SK-N-MC (cell line): ENCODE measurements around the gene FFAR1.

Source experiments
- DNase-seq: peaks from one replicate; pipeline ENCODE4 v3.0.0-alpha.2; 2011; ENCODE audit warnings: low read depth, low spot score
- H3K27ac ChIP-seq: fragments of 200-600 bp; sonication (generic); 2 replicates; pipeline ENCODE4 v1.5.1; 2016; ENCODE audit warnings: mixed run types
- H3K36me3 ChIP-seq: fragments of 200-600 bp; sonication (generic); 2 replicates; pipeline ENCODE4 v1.6.1; 2017; ENCODE audit warnings: antibody characterized with exemption, low read length, mixed read lengths; ENCODE audit not compliant: insufficient read depth
- H3K4me3 ChIP-seq: fragments of 200-600 bp; sonication (generic); 2 replicates; pipeline ENCODE4 v1.5.1; 2016
- H3K9ac ChIP-seq: fragments of 200-600 bp; sonication (generic); 2 replicates; pipeline ENCODE4 v1.8.0; 2017; ENCODE audit warnings: mixed run types, mixed read lengths; ENCODE audit not compliant: insufficient read length
- H3K9me3 ChIP-seq: fragments of 200-600 bp; sonication (generic); 2 replicates; pipeline ENCODE4 v1.6.1; 2017; ENCODE audit warnings: low read depth, mild to moderate bottlenecking, antibody characterized with exemption, low read length, moderate library complexity, mixed read lengths
- EZH2 ChIP-seq: fragments of 200-600 bp; sonication (generic); IDR thresholded peaks from one replicate; pipeline ENCODE4 v1.6.1; 2017; ENCODE audit warnings: antibody characterized with exemption
- FOXP2 ChIP-seq: optimal IDR thresholded peaks from 2 replicates; pipeline ENCODE3; 2011; ENCODE audit warnings: mild to moderate bottlenecking, moderate library complexity; ENCODE audit not compliant: insufficient read depth; ENCODE audit errors: extremely low read length, control extremely low read depth
- POLR2AphosphoS5 ChIP-seq: IDR thresholded peaks from 2 replicates; pipeline ENCODE4 v1.6.1; 2012; ENCODE audit warnings: mild to moderate bottlenecking, low read depth, low read length, borderline replicate concordance

FFAR1 gene

DNA sequence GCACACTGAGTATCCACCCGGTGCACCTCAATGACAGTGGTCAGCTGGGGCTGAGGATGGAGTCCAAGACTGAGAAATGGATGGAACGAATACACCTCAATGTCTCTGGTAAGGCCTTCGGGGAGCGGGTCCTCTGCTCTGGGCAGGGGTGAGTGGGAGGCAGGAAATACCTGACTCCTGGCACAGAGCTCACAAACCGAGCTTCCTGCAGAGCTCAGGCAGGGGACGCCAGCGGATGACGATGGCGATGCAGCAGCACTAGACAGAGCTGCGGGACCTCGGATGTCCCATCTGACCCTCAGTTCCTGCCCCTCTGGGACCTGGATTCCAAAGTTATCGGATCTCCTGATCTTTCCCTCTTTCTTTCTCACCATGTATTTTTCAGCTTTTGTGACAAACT, 14.9 kb upstream of the FFAR1 start:
- Histone ChIP-seq H3K9ac (no peak overlapping the region), H3K9me3 (no peaks in the 10 kb centered on the region), H3K36me3 (no peaks in the 10 kb centered on the region), H3K4me3 (no peak overlapping the region), H3K27ac (no peak overlapping the region)
- TF ChIP-seq EZH2 (no peak), POLR2AphosphoS5 (no peak), FOXP2 (no peak)
- DNase-seq, result no peak

DNA sequence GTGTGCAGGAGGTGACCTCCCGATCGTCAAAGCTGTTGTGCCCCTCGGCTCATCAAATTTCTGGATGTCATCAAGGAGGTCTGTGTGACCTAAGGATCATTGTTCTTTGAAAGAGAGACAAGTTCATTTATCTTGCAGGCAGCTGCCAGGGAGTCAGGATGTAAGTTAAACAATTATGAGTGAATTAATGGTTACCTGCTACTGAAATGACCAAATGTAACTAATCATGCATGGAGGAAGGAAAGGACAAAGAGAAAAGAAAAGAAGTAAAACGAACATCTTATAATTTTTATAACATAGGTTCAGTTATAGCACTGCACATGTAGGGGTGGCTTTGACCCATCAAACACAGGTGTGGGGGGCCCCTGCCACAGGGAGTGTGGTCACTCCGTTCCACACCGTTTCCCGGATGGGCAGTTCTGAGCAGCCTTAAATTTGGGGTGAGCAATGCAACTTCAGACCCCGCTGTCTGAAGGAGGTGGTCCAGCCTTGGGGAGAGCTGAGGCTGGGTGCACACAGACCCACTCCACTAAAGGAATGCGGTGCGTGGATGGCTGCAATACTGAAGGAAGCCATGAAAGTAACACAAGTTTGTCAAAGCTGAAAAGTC, 13.5 kb upstream of the FFAR1 start:
- H3K4me3 ChIP-seq, result no peak overlapping the region
- DNase-seq, result no peak
- TF ChIP-seq EZH2, result no peak
- no peak for TF ChIP-seq FOXP2
- no peak for TF ChIP-seq POLR2AphosphoS5
- no peak overlapping the region for H3K27ac ChIP-seq
- H3K9ac ChIP-seq, result no peak overlapping the region
- no peaks in the 10 kb centered on the region for H3K36me3 ChIP-seq
- H3K9me3 ChIP-seq, result no peaks in the 10 kb centered on the region

- H3K27ac ChIP-seq, result no peak overlapping the region
- H3K9me3 ChIP-seq, result no peaks in the 10 kb centered on the region
- no peak overlapping the region for H3K9ac ChIP-seq
- DNase-seq, result no peak
- no peaks in the 10 kb centered on the region for H3K36me3 ChIP-seq
- no peak overlapping the region for H3K4me3 ChIP-seq
- TF ChIP-seq EZH2 (no peak), POLR2AphosphoS5 (no peak), FOXP2 (no peak)
Observed at GRCh38 chr19:35336166-35336955, 11.3 kb upstream of the FFAR1 start.

DNA sequence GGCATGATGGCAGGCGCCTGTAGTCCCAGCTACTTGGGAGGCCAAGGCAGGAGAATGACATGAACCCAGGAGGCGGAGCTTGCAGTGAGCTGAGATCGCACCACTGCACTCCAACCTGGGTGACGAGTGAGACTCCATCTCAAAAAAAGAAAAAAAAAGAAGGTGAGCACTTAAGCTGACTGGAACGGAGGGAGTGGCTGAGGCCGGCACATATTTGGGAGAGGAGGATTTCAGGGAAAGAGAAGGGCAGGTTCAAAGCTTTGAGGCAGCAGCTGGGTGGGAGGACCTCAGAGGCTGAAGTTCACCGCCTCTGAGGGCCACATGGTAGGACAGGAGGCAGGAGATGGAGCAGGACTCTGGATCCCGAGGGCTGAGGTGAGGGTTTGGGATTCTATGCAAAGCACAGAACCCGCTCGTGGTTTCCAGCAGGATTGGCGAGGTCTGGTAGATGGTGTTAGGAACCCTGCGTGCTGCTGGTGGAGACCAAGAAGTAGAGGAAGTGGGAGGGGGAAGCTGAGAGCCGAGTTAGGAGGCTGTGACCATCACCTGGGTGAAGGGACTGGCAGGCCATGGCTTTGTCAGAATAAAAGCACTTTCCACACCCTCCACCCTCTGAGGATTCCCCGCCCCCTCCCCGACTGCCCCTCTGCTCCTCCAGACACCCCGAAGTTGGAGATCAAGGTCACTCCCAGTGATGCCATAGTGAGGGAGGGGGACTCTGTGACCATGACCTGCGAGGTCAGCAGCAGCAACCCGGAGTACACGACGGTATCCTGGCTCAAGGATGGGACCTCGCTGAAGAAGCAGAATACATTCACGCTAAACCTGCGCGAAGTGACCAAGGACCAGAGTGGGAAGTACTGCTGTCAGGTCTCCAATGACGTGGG, 10.4 kb upstream of the FFAR1 start:
- no peak for DNase-seq
- H3K36me3 ChIP-seq, result no peaks in the 10 kb centered on the region
- no peaks in the 10 kb centered on the region for H3K9me3 ChIP-seq
- no peak overlapping the region for H3K9ac ChIP-seq
- H3K4me3 ChIP-seq, result no peak overlapping the region
- no peak overlapping the region for H3K27ac ChIP-seq
- no peak for TF ChIP-seq EZH2
- TF ChIP-seq FOXP2, result no peak
- no peak for TF ChIP-seq POLR2AphosphoS5

DNA sequence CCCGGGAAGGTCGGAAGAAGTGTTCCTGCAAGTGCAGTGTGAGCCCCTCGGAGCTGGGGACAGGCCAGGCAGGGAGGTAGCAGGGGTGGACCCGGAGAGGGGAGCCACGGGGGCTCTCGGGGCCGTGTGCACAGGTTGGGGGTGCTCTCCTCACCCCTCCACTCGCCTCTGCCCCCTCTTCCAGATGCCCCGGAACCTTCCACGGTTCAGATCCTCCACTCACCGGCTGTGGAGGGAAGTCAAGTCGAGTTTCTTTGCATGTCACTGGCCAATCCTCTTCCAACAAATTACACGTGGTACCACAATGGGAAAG, 9.8 kb upstream of the FFAR1 start:
- no peak overlapping the region for H3K4me3 ChIP-seq
- DNase-seq, result no peak
- H3K27ac ChIP-seq, result no peak overlapping the region
- H3K9me3 ChIP-seq, result no peaks in the 10 kb centered on the region
- H3K36me3 ChIP-seq, result no peaks in the 10 kb centered on the region
- TF ChIP-seq POLR2AphosphoS5 (no peak), EZH2 (no peak), FOXP2 (no peak)
- H3K9ac ChIP-seq, result no peak overlapping the region

- Histone ChIP-seq H3K27ac (no peak overlapping the region), H3K9me3 (no peaks in the 10 kb centered on the region), H3K9ac (no peak overlapping the region), H3K4me3 (no peak overlapping the region), H3K36me3 (no peaks in the 10 kb centered on the region)
- DNase-seq, result no peak
- TF ChIP-seq POLR2AphosphoS5 (no peak), FOXP2 (no peak), EZH2 (no peak)
Observed at GRCh38 chr19:35340431-35340830, 7.3 kb upstream of the FFAR1 start.

DNA sequence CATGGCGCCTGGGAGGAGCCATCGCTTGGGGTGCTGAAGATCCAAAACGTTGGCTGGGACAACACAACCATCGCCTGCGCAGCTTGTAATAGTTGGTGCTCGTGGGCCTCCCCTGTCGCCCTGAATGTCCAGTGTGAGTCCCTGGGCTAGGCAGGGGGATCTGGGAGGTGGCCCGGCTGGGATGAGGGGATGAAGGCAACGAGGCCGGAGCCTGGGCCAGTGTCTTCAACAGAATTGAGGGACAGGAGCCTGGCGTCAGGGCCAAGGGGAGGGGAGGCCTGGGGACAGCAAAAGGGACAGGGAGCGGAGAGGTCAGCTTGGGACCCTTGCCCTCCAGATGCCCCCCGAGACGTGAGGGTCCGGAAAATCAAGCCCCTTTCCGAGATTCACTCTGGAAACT, 6.7 kb upstream of the FFAR1 start:
- Histone ChIP-seq H3K9ac (no peak overlapping the region), H3K27ac (no peak overlapping the region), H3K36me3 (no peaks in the 10 kb centered on the region), H3K9me3 (no peaks in the 10 kb centered on the region), H3K4me3 (no peak overlapping the region)
- TF ChIP-seq FOXP2 (no peak), POLR2AphosphoS5 (no peak), EZH2 (no peak)
- no peak for DNase-seq

GRCh38 chr19:35341565-35342225, 6.0 kb upstream of the FFAR1 start:
- Histone ChIP-seq H3K9ac (no peak overlapping the region), H3K4me3 (no peak overlapping the region), H3K9me3 (no peaks in the 10 kb centered on the region), H3K27ac (no peak overlapping the region), H3K36me3 (no peaks in the 10 kb centered on the region)
- TF ChIP-seq EZH2 (no peak), FOXP2 (no peak)
- DNase-seq, result no peak
